Neural cell (in vitro differentiated cells): ENCODE measurements around the gene OSBPL5. TPM values are rescaled to one million over a fixed set of nuclear protein-coding genes. Genes with fewer than 3 reads are reported as not detected.

Source experiments
- H2AFZ ChIP-seq: fragments of 200-600, 300-800 bp; sonication (generic), shearing (Covaris generic); 2 replicates; pipeline ENCODE4 v1.6.0; 2014; ENCODE audit warnings: low read depth, mild to moderate bottlenecking, antibody characterized with exemption, low read length, moderate library complexity
- H3F3A ChIP-seq: fragments of 200-600 bp; shearing (Covaris generic); 2 replicates; pipeline ENCODE4 v1.6.1; 2016; ENCODE audit warnings: mild to moderate bottlenecking, moderate library complexity, mixed read lengths, antibody characterized with exemption, low read length; ENCODE audit not compliant: insufficient read depth, poor library complexity, severe bottlenecking
- H3K27ac ChIP-seq: fragments of 200-600, 300-800 bp; sonication (generic), shearing (Covaris generic); 2 replicates; pipeline ENCODE4 v1.5.1; 2014; ENCODE audit warnings: mild to moderate bottlenecking, low read length, moderate library complexity
- H3K27me3 ChIP-seq: fragments of 300-800, 200-600 bp; sonication (generic), shearing (Covaris generic); 2 replicates; pipeline ENCODE4 v1.6.0; 2014; ENCODE audit warnings: mild to moderate bottlenecking, low read depth, low read length, moderate library complexity; ENCODE audit not compliant: insufficient read depth
- H3K36me3 ChIP-seq: fragments of 300-800, 200-600 bp; sonication (generic), shearing (Covaris generic); 2 replicates; pipeline ENCODE4 v1.5.1; 2014; ENCODE audit warnings: mild to moderate bottlenecking, antibody characterized with exemption, low read length, moderate library complexity; ENCODE audit not compliant: insufficient read depth
- H3K4me2 ChIP-seq: fragments of 300-800, 200-600 bp; sonication (generic), shearing (Covaris generic); 2 replicates; pipeline ENCODE4 v1.6.0; 2014; ENCODE audit warnings: mild to moderate bottlenecking, low read length
- H3K4me3 ChIP-seq: fragments of 300-800, 200-600 bp; sonication (generic), shearing (Covaris generic); 2 replicates; pipeline ENCODE4 v1.5.1; 2014; ENCODE audit warnings: mild to moderate bottlenecking, low read length, moderate library complexity
- H3K79me2 ChIP-seq: fragments of 200-600 bp; shearing (Covaris generic); replicated peaks from 2 replicates; pipeline ENCODE4 v1.6.0; 2014; ENCODE audit warnings: mild to moderate bottlenecking, low read length, moderate library complexity; ENCODE audit not compliant: insufficient read depth
- H3K9ac ChIP-seq: fragments of 300-800, 200-600 bp; sonication (generic), shearing (Covaris generic); 2 replicates; pipeline ENCODE4 v1.6.1; 2016; ENCODE audit warnings: mild to moderate bottlenecking, low read length, mixed read lengths
- H3K9me2 ChIP-seq: fragments of 200-600 bp; shearing (Covaris generic); 2 replicates; pipeline ENCODE4 v1.6.1; 2016; ENCODE audit warnings: mild to moderate bottlenecking, low read length, mixed read lengths; ENCODE audit not compliant: insufficient read depth
- H3K9me3 ChIP-seq: fragments of 200-600, 300-800 bp; sonication (generic), shearing (Covaris generic); 2 replicates; pipeline ENCODE4 v1.6.1; 2016; ENCODE audit warnings: mild to moderate bottlenecking, mixed run types, low read length, moderate library complexity, mixed read lengths
- H4K20me1 ChIP-seq: fragments of 200-600 bp; shearing (Covaris generic); 2 replicates; pipeline ENCODE4 v1.6.1; 2016; ENCODE audit warnings: mild to moderate bottlenecking, mixed run types; ENCODE audit not compliant: insufficient read depth
- CTCF ChIP-seq: fragments of 450-650 bp; IDR thresholded peaks from 2 replicates; pipeline ENCODE4 v1.5.1; 2014; ENCODE audit warnings: antibody characterized with exemption, mild to moderate bottlenecking, moderate library complexity; ENCODE audit not compliant: poor library complexity, severe bottlenecking
- EP300 ChIP-seq: fragments of 450-650 bp; conservative IDR thresholded peaks from 2 replicates; pipeline ENCODE4 v1.6.1; 2014; ENCODE audit warnings: antibody characterized with exemption, mild to moderate bottlenecking, moderate library complexity; ENCODE audit not compliant: poor library complexity, severe bottlenecking
- EZH2 ChIP-seq: fragments of 200-600, 300-800 bp; shearing (Covaris generic), sonication (generic); IDR thresholded peaks from 2 replicates; pipeline ENCODE4 v1.6.1; 2014; ENCODE audit warnings: antibody characterized with exemption, low read length, borderline replicate concordance, mild to moderate bottlenecking; ENCODE audit not compliant: insufficient read depth, poor library complexity, severe bottlenecking
- MXI1 ChIP-seq: fragments of 450-650 bp; conservative IDR thresholded peaks from 2 replicates; pipeline ENCODE4 v1.6.1; 2014; ENCODE audit warnings: antibody characterized with exemption, mild to moderate bottlenecking; ENCODE audit not compliant: poor library complexity, severe bottlenecking
- POLR2AphosphoS5 ChIP-seq: IDR thresholded peaks from 2 replicates; pipeline ENCODE4 v1.6.1; 2012
- RAD21 ChIP-seq: fragments of 450-650 bp; conservative IDR thresholded peaks from 2 replicates; pipeline ENCODE4 v1.6.1; 2014; ENCODE audit warnings: antibody characterized with exemption, mild to moderate bottlenecking, moderate library complexity
- REST ChIP-seq: IDR thresholded peaks from 2 replicates; pipeline ENCODE4 v1.6.1; 2012; ENCODE audit warnings: borderline replicate concordance
- SMC3 ChIP-seq: fragments of 450-650 bp; conservative IDR thresholded peaks from 2 replicates; pipeline ENCODE4 v1.6.1; 2014; ENCODE audit warnings: antibody characterized with exemption, mild to moderate bottlenecking, moderate library complexity; ENCODE audit not compliant: poor library complexity
- TAF1 ChIP-seq: IDR thresholded peaks from 2 replicates; pipeline ENCODE4 v1.6.1; 2012; ENCODE audit warnings: low read depth
- polyA plus RNA-seq: library from polyadenylated mRNA; depleted of rRNA; stranded (reverse); fragments of >200 nt; gene quantifications from 2 replicates; pipeline ENCODE4 v1.2.3, GENCODE V29; 2014

The OSBPL5 gene
- polyA plus RNA-seq, 1 donor from 2014 or later: 49.1 TPM

GRCh38 chr11:3146612-3147256 lies 18.4 kb downstream of the OSBPL5 start:
- TF ChIP-seq SMC3 (no peak), RAD21 (no peak), MXI1 (no peak), REST (no peak), POLR2AphosphoS5 (no peak), EP300 (no peak), TAF1 (no peak), EZH2 (no peak), CTCF (no peak)
- H3K9me2 ChIP-seq: no peaks in the 10 kb centered on the region
- no peaks in the 10 kb centered on the region for H3K27me3 ChIP-seq
- H3K36me3 ChIP-seq: no peaks in the 10 kb centered on the region
- no peak overlapping the region for H3K9ac ChIP-seq
- H4K20me1 ChIP-seq: no peaks in the 10 kb centered on the region
- no peaks in the 10 kb centered on the region for H3K9me3 ChIP-seq
- H3K4me2 ChIP-seq: no peak overlapping the region
- no peak overlapping the region for H3K4me3 ChIP-seq
- no peak overlapping the region for H2AFZ ChIP-seq
- H3F3A ChIP-seq: no peaks in the 10 kb centered on the region
- H3K79me2 ChIP-seq: no peaks in the 10 kb centered on the region
- no peak overlapping the region for H3K27ac ChIP-seq

- TF ChIP-seq RAD21 (no peak), EP300 (no peak), REST (no peak), MXI1 (no peak), POLR2AphosphoS5 (no peak), SMC3 (no peak), EZH2 (no peak)
- H3K4me2 ChIP-seq: no peak overlapping the region
- H3K36me3 ChIP-seq: no peaks in the 10 kb centered on the region
- no peak overlapping the region for H3K9ac ChIP-seq
- H3K9me2 ChIP-seq: no peaks in the 10 kb centered on the region
- H3K79me2 ChIP-seq: no peaks in the 10 kb centered on the region
- no peaks in the 10 kb centered on the region for H4K20me1 ChIP-seq
- H3K27me3 ChIP-seq: no peaks in the 10 kb centered on the region
- no peaks in the 10 kb centered on the region for H3K9me3 ChIP-seq
- no peak overlapping the region for H3K4me3 ChIP-seq
- no peak overlapping the region for H3K27ac ChIP-seq
- H2AFZ ChIP-seq: no peak overlapping the region
- H3F3A ChIP-seq: no peaks in the 10 kb centered on the region
These were observed 19.9 kb downstream of the OSBPL5 start for GRCh38 chr11:3145206-3145520.
